GM12878 (cell line): ENCODE measurements around the gene FER1L5. TPM values are rescaled to one million over a fixed set of nuclear protein-coding genes. Genes with fewer than 3 reads are reported as not detected.

Experiments
- BMI1 ChIP-seq: fragments of 450-650 bp; IDR thresholded peaks from 2 replicates; pipeline ENCODE4 v1.6.1; 2016; ENCODE audit warnings: mild to moderate bottlenecking, moderate library complexity, borderline replicate concordance
- DPF2 ChIP-seq: fragments of 450-650 bp; IDR thresholded peaks from 2 replicates; pipeline ENCODE4 v1.6.1; 2017; ENCODE audit warnings: mild to moderate bottlenecking
- E4F1 ChIP-seq: fragments of 450-650 bp; IDR thresholded peaks from 2 replicates; pipeline ENCODE4 v1.6.1; 2018; ENCODE audit warnings: borderline replicate concordance, mild to moderate bottlenecking; ENCODE audit not compliant: partially characterized antibody
- MEF2A ChIP-seq: IDR thresholded peaks from 2 replicates; pipeline ENCODE4 v1.6.1; 2011; ENCODE audit warnings: low read depth, mild to moderate bottlenecking, low read length, moderate library complexity; ENCODE audit not compliant: insufficient read depth
- NKRF ChIP-seq: fragments of 450-650 bp; conservative IDR thresholded peaks from 2 replicates; pipeline ENCODE4 v1.6.1; 2017; ENCODE audit warnings: mild to moderate bottlenecking, moderate library complexity
- POLR2AphosphoS5 ChIP-seq: IDR thresholded peaks from 2 replicates; pipeline ENCODE4 v1.6.1; 2011; ENCODE audit warnings: mild to moderate bottlenecking, low read length, inconsistent platforms
- REST ChIP-seq: IDR thresholded peaks from 2 replicates; pipeline ENCODE4 v1.6.1; 2012; ENCODE audit warnings: mild to moderate bottlenecking, low read depth, low read length
- STAT1 ChIP-seq: fragments of 450-650 bp; conservative IDR thresholded peaks from 2 replicates; pipeline ENCODE4 v1.6.1; 2014; ENCODE audit warnings: antibody characterized with exemption, mild to moderate bottlenecking
- USF1 ChIP-seq: IDR thresholded peaks from 2 replicates; pipeline ENCODE4 v1.6.1; 2011; ENCODE audit warnings: borderline replicate concordance, low read depth, mild to moderate bottlenecking, moderate library complexity, mixed read lengths, low read length; ENCODE audit not compliant: insufficient read depth; ENCODE audit errors: extremely low read length
- ZBED1 ChIP-seq: IDR thresholded peaks from 2 replicates; pipeline ENCODE4 v1.6.1; 2016; ENCODE audit warnings: borderline replicate concordance
- ZBTB33 ChIP-seq: fragments of 450-650 bp; IDR thresholded peaks from 2 replicates; pipeline ENCODE4 v1.6.1; 2017; ENCODE audit warnings: mild to moderate bottlenecking
- ZBTB4 ChIP-seq: fragments of 450-650 bp; formaldehyde crosslinking; IDR thresholded peaks from 2 replicates; pipeline ENCODE4 v1.4.0; 2022; ENCODE audit warnings: mild to moderate bottlenecking, moderate library complexity
- polyA plus RNA-seq, 11 experiments: library from polyadenylated mRNA; depleted of rRNA in 4 of 11; unstranded in 6 of 11; stranded (reverse) in 5 of 11; fragments of >200 nt; fragmentation: Nextera tagmentation in 4 of 11; fragmentation: Illumina TruSeq in 1 of 11; extraction: Ambion mirVana in 4 of 11; extraction: Trizol in 1 of 11; gene quantifications; 1 replicate in 1 of 11; 2 replicates in 10 of 11; pipeline versions ENCODE4 v1.2.1 to v1.2.3, GENCODE V29; 2011 to 2016; ENCODE audit warnings: inconsistent platforms in 2 of 11, missing spikeins in 2 of 11, low read depth in 1 of 11
- total RNA-seq, 4 experiments: library from RNA; depleted of rRNA in 3 of 4; stranded (reverse); fragments of >200 nt in 3 of 4; fragmentation: Illumina TruSeq in 1 of 4; extraction: Trizol in 1 of 4; gene quantifications; 2 replicates each; pipeline versions ENCODE4 v1.2.1 to v1.2.3, GENCODE V29; 2013 to 2021

Gene FER1L5
- total and polyA plus RNA-seq, 10 of the 15 experiments (the other 5 are each of a cell fraction or from before 2014, with no cell fraction given): not detected

GRCh38 chr2:96638144-96639121, 4.1 kb upstream of the FER1L5 start, which contains the start of gene KANSL3 (continued):
- peak; percentile 93 for TF ChIP-seq E4F1
- TF ChIP-seq DPF2: peak; percentile 69; the same call in 1 of the 2 replicates
- TF ChIP-seq ZBED1: no peak
- 0 out of 2 replicates have a peak, but pooled peaks have one; percentile 35 for TF ChIP-seq REST
- TF ChIP-seq POLR2AphosphoS5: peak; percentile 76
- peak; percentile 72; the same call in 1 of the 2 replicates for TF ChIP-seq MEF2A
- TF ChIP-seq NKRF: no peak
- no peak for TF ChIP-seq ZBTB4
- TF ChIP-seq ZBTB33: no peak
- TF ChIP-seq USF1: no peak
- peak; percentile 96; the same call in 1 of the 2 replicates for TF ChIP-seq STAT1
- TF ChIP-seq BMI1: no peak
